MCF 10A (cell line): ENCODE results near the gene FIZ1. TPM values are rescaled to one million over a fixed set of nuclear protein-coding genes. Genes with fewer than 3 reads are reported as not detected.
A peak's percentile ranks its signal among the peaks of the same experiment; 100 is the strongest.

Experiments
- BruUV-seq: library from RNA; stranded (reverse); fragments of 400-500 nt; replicated peaks from 2 replicates; lab custom pipeline; 2021; lab: Mats Ljungman, UMichigan
- CTCF ChIA-PET: fragments of 300-600 bp; sonication (Branson Sonifier 250); formaldehyde crosslinking; extraction: SDS; loops from one replicate; lab custom pipeline; 2021; ENCODE audit warnings: antibody characterized with exemption, inconsistent platforms; lab: Yijun Ruan, JAX
- POLR2A ChIA-PET: fragments of 300-600, 350-650 bp; sonication (Branson Sonifier 250); formaldehyde crosslinking; extraction: SDS; loops from one replicate; lab custom pipeline; 2020; ENCODE audit warnings: antibody characterized with exemption, inconsistent platforms; lab: Yijun Ruan, JAX
- DNase-seq: peaks from one replicate; pipeline ENCODE4 v3.0.0-alpha.2; 2018; ENCODE audit not compliant: unreplicated experiment
- H3K27ac Mint-ChIP-seq: one replicate; pipeline ENCODE4 v1.8.0; 2022; ENCODE audit warnings: mild to moderate bottlenecking, low read depth, mixed read lengths; ENCODE audit not compliant: unreplicated experiment
- H3K27me3 Mint-ChIP-seq: one replicate; pipeline ENCODE4 v1.8.0; 2022; ENCODE audit warnings: mixed read lengths; ENCODE audit not compliant: insufficient read depth, unreplicated experiment
- H3K36me3 Mint-ChIP-seq: one replicate; pipeline ENCODE4 v1.8.0; 2022; ENCODE audit warnings: mild to moderate bottlenecking, moderate library complexity, mixed read lengths; ENCODE audit not compliant: insufficient read depth, unreplicated experiment
- H3K4me1 Mint-ChIP-seq: one replicate; pipeline ENCODE4 v1.8.0; 2022; ENCODE audit warnings: mixed read lengths; ENCODE audit not compliant: insufficient read depth, unreplicated experiment
- H3K4me3 Mint-ChIP-seq: one replicate; pipeline ENCODE4 v1.8.0; 2022; ENCODE audit warnings: mild to moderate bottlenecking, moderate library complexity, mixed read lengths; ENCODE audit not compliant: unreplicated experiment
- H3K9me3 Mint-ChIP-seq: one replicate; pipeline ENCODE4 v1.8.0; 2022; ENCODE audit warnings: mixed read lengths; ENCODE audit not compliant: unreplicated experiment
- intact Hi-C: fragments of 100-400 bp; cut with micrococcal nuclease; formaldehyde crosslinking; loops from 2 replicates; pipeline ENCODE4 v1.14.1; 2022
- total RNA-seq: library from RNA; stranded (reverse); gene quantifications from 2 replicates; pipeline ENCODE4 v1.2.3, GENCODE V29; 2022
- TF ChIP-seq, protein P1 (sequence below): fragments of 200-600 bp; IDR thresholded peaks from one replicate; pipeline ENCODE4 v1.8.0; 2022; ENCODE audit warnings: antibody characterized with exemption, mild to moderate bottlenecking; ENCODE audit not compliant: unreplicated experiment

FIZ1 gene
- total RNA-seq, 1 experiment from 2014 or later: 16.3 TPM

DNA sequence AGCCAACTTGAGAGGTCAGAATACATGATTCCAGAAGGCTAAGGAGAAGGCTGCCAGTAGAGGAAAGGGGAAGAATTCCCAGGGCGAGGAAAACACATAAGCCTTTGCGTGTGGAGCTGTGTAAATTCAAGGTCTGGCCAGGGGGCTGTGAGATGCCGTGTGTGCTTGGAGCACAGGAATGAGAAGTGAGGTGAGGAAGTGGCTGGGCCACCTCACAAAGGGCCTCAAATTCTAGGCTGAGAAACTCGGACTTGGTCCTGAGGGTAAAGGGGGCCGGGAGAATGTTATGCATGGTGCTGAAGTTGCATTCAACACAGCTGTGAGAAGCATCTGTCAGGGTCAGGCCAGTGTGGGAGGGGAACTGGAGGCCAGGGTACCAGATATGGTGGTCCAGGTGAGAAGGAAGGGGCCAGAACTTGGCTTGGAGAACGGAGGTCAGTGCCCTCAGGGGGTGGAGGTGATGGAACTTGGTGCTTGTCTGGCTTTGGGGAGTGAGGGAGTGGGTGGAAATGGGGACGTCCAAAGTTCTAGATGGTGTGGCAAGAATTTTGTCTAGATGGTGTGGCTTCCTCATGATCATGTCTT, 36.6 kb upstream of the FIZ1 start:
- H3K27ac Mint-ChIP-seq: peak overlapping the region; percentile 100
- POLR2A ChIA-PET: interaction anchor here (0.6 to 2.2 kb wide), 12 partner anchors 11 to 519 kb away, joined by 3 to 9 read pairs (median 4); partner anchors contain the start of genes CCDC106, PPP1R12C, TMEM238 and U2AF2

DNA sequence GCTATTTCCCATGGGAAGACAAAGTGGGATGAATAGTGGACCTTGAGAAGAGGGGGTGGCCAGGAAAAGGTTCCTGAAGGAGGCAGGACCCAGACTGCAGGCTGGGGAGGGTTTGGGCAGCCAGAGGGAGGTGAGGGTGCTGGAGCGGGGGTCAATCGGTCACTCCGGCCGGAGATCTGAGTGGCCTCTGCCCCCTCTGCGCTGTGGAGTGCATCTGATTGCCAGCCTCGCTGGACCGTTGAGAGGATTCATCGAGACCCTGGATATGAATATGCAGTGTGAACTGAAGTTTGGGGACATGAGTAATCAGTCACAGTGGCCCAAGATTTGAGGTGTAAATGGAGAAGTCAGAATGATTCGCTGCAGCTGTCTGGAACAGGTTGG, 36.0 kb upstream of the FIZ1 start:
- TF ChIP-seq, protein P1, sequence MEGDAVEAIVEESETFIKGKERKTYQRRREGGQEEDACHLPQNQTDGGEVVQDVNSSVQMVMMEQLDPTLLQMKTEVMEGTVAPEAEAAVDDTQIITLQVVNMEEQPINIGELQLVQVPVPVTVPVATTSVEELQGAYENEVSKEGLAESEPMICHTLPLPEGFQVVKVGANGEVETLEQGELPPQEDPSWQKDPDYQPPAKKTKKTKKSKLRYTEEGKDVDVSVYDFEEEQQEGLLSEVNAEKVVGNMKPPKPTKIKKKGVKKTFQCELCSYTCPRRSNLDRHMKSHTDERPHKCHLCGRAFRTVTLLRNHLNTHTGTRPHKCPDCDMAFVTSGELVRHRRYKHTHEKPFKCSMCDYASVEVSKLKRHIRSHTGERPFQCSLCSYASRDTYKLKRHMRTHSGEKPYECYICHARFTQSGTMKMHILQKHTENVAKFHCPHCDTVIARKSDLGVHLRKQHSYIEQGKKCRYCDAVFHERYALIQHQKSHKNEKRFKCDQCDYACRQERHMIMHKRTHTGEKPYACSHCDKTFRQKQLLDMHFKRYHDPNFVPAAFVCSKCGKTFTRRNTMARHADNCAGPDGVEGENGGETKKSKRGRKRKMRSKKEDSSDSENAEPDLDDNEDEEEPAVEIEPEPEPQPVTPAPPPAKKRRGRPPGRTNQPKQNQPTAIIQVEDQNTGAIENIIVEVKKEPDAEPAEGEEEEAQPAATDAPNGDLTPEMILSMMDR: no peak
- Mint-ChIP-seq H3K36me3 (peaks cover 22% of the 10 kb centered on the region), H3K9me3 (no peaks in the 10 kb centered on the region), H3K4me1 (peaks cover 30% of the 10 kb centered on the region), H3K4me3 (peak overlapping the region; percentile 98), H3K27me3 (no peaks in the 10 kb centered on the region), H3K27ac (peak overlapping the region; percentile 100)
- intact Hi-C loops: loop anchor here (10.0 kb wide), 1 partner anchor 699 kb away; no protein-coding TSS in a partner anchor
- DNase-seq: no peak
- CTCF ChIA-PET: interaction anchor here (1.1 to 6.7 kb wide), 4 partner anchors 11 to 122 kb away, joined by 3 to 122 read pairs (median 6); partner anchors contain the start of gene ZNF865
- BruUV-seq: no TSS peak
- POLR2A ChIA-PET: interaction anchor here (0.6 to 1.7 kb wide), 12 partner anchors 8 to 490 kb away, joined by 3 to 9 read pairs (median 4); partner anchors contain the start of genes CCDC106, TMEM238, U2AF2 and ZNF581

More for the DNA sequence above, 36.6 kb upstream of the FIZ1 start:
- Mint-ChIP-seq H3K36me3 (peaks cover 22% of the 10 kb centered on the region), H3K27me3 (no peaks in the 10 kb centered on the region), H3K4me1 (peaks cover 30% of the 10 kb centered on the region), H3K9me3 (no peaks in the 10 kb centered on the region), H3K4me3 (peak overlapping the region; percentile 98)
- no TSS peak for BruUV-seq
- no peak for DNase-seq
- TF ChIP-seq, protein P1: no peak
- CTCF ChIA-PET: interaction anchor here (0.5 to 6.7 kb wide), 11 partner anchors 11 to 344 kb away, joined by 3 to 122 read pairs (median 5); partner anchors contain the start of gene ZNF865
- intact Hi-C loops: loop anchor here (10.0 kb wide), 1 partner anchor 699 kb away; no protein-coding TSS in a partner anchor

DNA sequence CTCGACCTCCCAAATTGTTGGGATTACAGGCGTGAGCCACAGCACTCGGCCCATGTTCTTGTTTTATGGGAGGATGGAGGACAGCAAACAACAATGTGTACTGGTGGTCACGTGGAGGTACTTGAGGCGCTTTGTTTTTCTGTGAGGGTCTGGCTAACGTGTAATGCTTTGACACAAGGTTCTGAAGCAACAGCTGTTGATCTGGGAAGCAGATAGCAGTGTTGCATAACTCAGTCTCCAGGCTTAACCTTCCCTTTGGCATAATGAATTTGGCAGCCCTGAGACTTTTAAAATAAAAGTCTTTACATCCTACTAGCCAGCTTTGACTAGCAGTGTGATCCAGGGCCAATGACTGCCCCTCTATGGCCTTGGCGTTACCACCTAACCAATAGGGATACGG, 34.5 kb upstream of the FIZ1 start:
- H3K4me3 Mint-ChIP-seq: no peak overlapping the region
- peaks cover 30% of the 10 kb centered on the region for H3K4me1 Mint-ChIP-seq

More for the DNA sequence above, 34.5 kb upstream of the FIZ1 start:
- DNase-seq: no peak
- Mint-ChIP-seq H3K27ac (no peak overlapping the region), H3K36me3 (peaks cover 18% of the 10 kb centered on the region), H3K9me3 (no peaks in the 10 kb centered on the region), H3K27me3 (no peaks in the 10 kb centered on the region)
- POLR2A ChIA-PET: interaction anchor here (0.8 to 3.1 kb wide), 10 partner anchors 9 to 130 kb away, joined by 4 to 25 read pairs (median 6); partner anchors contain the start of genes FIZ1, U2AF2, ZNF524 and ZNF581
- intact Hi-C loops: loop anchor here (10.0 kb wide), 1 partner anchor 701 kb away; no protein-coding TSS in a partner anchor
- CTCF ChIA-PET: interaction anchor here (0.6 to 6.7 kb wide), 18 partner anchors 9 to 1526 kb away, joined by 3 to 122 read pairs (median 5); partner anchors contain the start of genes CCDC106, DNAAF3, U2AF2 and ZNF784
- TF ChIP-seq, protein P1: no peak
- BruUV-seq: no TSS peak
